HG02884 (cell line): ENCODE results near the gene ZNG1C.
"Not testable (repeated sequence)": the region's sequence is repeated elsewhere in the genome, so short reads cannot be mapped to it uniquely, and the experiment has no call there.

Experiments used
- ATAC-seq: cut with Tn5 transposase; IDR thresholded peaks from one replicate; pipeline ENCODE4 v1.9.1; 2021; ENCODE audit warnings: mild to moderate bottlenecking, moderate library complexity; ENCODE audit not compliant: unreplicated experiment

Gene ZNG1C

GRCh38 chr9:68241683-68242082 is at the start of gene ZNG1C:
Gene ZNG1C, plus strand, starts transcription at chr9:68241983. Its CDS starts 49 bp downstream, at chr9:68242032.
- not testable (repeated sequence) for ATAC-seq

- not testable (repeated sequence) for ATAC-seq
These were observed 654 bp downstream of the ZNG1C start for GRCh38 chr9:68242437-68242836.

GRCh38 chr9:68281041-68281440 is 39.3 kb downstream of the ZNG1C start:
- not testable (repeated sequence) for ATAC-seq

- ATAC-seq: not testable (repeated sequence)
These were observed 60.8 kb downstream of the ZNG1C start, which contains the start of gene FOXD4L3 for GRCh38 chr9:68302567-68302966. Gene FOXD4L3, plus strand, starts transcription at chr9:68302867. Its CDS starts 85 bp downstream, at chr9:68302952.

GRCh38 chr9:68303771-68304170 is 62.0 kb downstream of the ZNG1C start:
- ATAC-seq: not testable (repeated sequence)

GRCh38 chr9:68304212-68304611 is 62.4 kb downstream of the ZNG1C start:
- ATAC-seq: not testable (repeated sequence)

GRCh38 chr9:68304777-68305176 is 63.0 kb downstream of the ZNG1C start:
- not testable (repeated sequence) for ATAC-seq

- ATAC-seq: not testable (repeated sequence)
These were observed 64.0 kb downstream of the ZNG1C start for GRCh38 chr9:68305680-68306285.

- ATAC-seq: not testable (repeated sequence)
These were observed 64.7 kb downstream of the ZNG1C start for GRCh38 chr9:68306391-68306964.

- not testable (repeated sequence) for ATAC-seq
These were observed 65.3 kb downstream of the ZNG1C start for GRCh38 chr9:68307127-68307526.

- not testable (repeated sequence) for ATAC-seq
These were observed 65.9 kb downstream of the ZNG1C start for GRCh38 chr9:68307654-68308053.

- ATAC-seq: not testable (repeated sequence)
These were observed 69.4 kb downstream of the ZNG1C start for GRCh38 chr9:68311208-68311607.

GRCh38 chr9:68318209-68318608 is 76.4 kb downstream of the ZNG1C start:
- ATAC-seq: not testable (repeated sequence)

GRCh38 chr9:68323749-68324148 is 82.0 kb downstream of the ZNG1C start:
- not testable (repeated sequence) for ATAC-seq

- not testable (repeated sequence) for ATAC-seq
These were observed 82.7 kb downstream of the ZNG1C start for GRCh38 chr9:68324518-68324917.

GRCh38 chr9:68329106-68329505 is 87.3 kb downstream of the ZNG1C start:
- not testable (repeated sequence) for ATAC-seq

- not testable (repeated sequence) for ATAC-seq
These were observed 88.9 kb downstream of the ZNG1C start for GRCh38 chr9:68330531-68331173.

- ATAC-seq: not testable (repeated sequence)
These were observed 90.3 kb downstream of the ZNG1C start for GRCh38 chr9:68332122-68332521.

- ATAC-seq: not testable (repeated sequence)
These were observed 94.2 kb downstream of the ZNG1C start for GRCh38 chr9:68335935-68336334.

- ATAC-seq: not testable (repeated sequence)
These were observed 95.0 kb downstream of the ZNG1C start for GRCh38 chr9:68336639-68337339.

GRCh38 chr9:68338000-68338399 is 96.2 kb downstream of the ZNG1C start:
- not testable (repeated sequence) for ATAC-seq
